HG02571 (cell line): ENCODE data around the gene KSR2.

ENCODE experiments used
- ATAC-seq: cut with Tn5 transposase; IDR thresholded peaks from one replicate; pipeline ENCODE4 v1.9.1; 2021; ENCODE audit warnings: mild to moderate bottlenecking, moderate library complexity; ENCODE audit not compliant: unreplicated experiment

The KSR2 gene

GRCh38 chr12:117589021-117589420, 379.8 kb downstream of the KSR2 start:
- ATAC-seq: no peak

- no peak for ATAC-seq
Measured at GRCh38 chr12:117587631-117588287, 381.0 kb downstream of the KSR2 start.

GRCh38 chr12:117583677-117584225, 385.0 kb downstream of the KSR2 start:
- no peak for ATAC-seq

GRCh38 chr12:117583092-117583491, 385.7 kb downstream of the KSR2 start:
- ATAC-seq: no peak

- no peak for ATAC-seq
Measured at GRCh38 chr12:117582135-117582784, 386.5 kb downstream of the KSR2 start.

- ATAC-seq: no peak
Measured at GRCh38 chr12:117580718-117581062, 388.1 kb downstream of the KSR2 start.

- no peak for ATAC-seq
Measured at GRCh38 chr12:117580015-117580717, 388.6 kb downstream of the KSR2 start.

- no peak for ATAC-seq
Measured at GRCh38 chr12:117577122-117577657, 391.6 kb downstream of the KSR2 start.

GRCh38 chr12:117576053-117576452, 392.7 kb downstream of the KSR2 start:
- no peak for ATAC-seq

- no peak for ATAC-seq
Measured at GRCh38 chr12:117574655-117575054, 394.1 kb downstream of the KSR2 start.

- no peak for ATAC-seq
Measured at GRCh38 chr12:117572755-117573154, 396.0 kb downstream of the KSR2 start.

GRCh38 chr12:117571321-117571720, 397.5 kb downstream of the KSR2 start:
- no peak for ATAC-seq

- ATAC-seq: no peak
Measured at GRCh38 chr12:117570608-117571007, 398.2 kb downstream of the KSR2 start.

GRCh38 chr12:117567644-117568216, 401.1 kb downstream of the KSR2 start:
- no peak for ATAC-seq

- no peak for ATAC-seq
Measured at GRCh38 chr12:117564881-117565280, 403.9 kb downstream of the KSR2 start.

GRCh38 chr12:117563706-117564105, 405.1 kb downstream of the KSR2 start:
- ATAC-seq: no peak

- ATAC-seq: no peak
Measured at GRCh38 chr12:117563007-117563406, 405.8 kb downstream of the KSR2 start.

- no peak for ATAC-seq
Measured at GRCh38 chr12:117561990-117562389, 406.8 kb downstream of the KSR2 start.

GRCh38 chr12:117559978-117560377, 408.8 kb downstream of the KSR2 start:
- ATAC-seq: no peak

- ATAC-seq: no peak
Measured at GRCh38 chr12:117555889-117556288, 412.9 kb downstream of the KSR2 start.

GRCh38 chr12:117552971-117553370, 415.8 kb downstream of the KSR2 start:
- ATAC-seq: no peak
